GM12874 (cell line): ENCODE data around the gene IKZF3.

Source experiments
- TF ChIP-seq, protein P1 (sequence below): IDR thresholded peaks from 2 replicates; pipeline ENCODE4 v1.5.1; 2011; ENCODE audit warnings: low read depth, mild to moderate bottlenecking, control low read depth, low read length, moderate library complexity; ENCODE audit not compliant: insufficient read depth

Gene IKZF3

DNA sequence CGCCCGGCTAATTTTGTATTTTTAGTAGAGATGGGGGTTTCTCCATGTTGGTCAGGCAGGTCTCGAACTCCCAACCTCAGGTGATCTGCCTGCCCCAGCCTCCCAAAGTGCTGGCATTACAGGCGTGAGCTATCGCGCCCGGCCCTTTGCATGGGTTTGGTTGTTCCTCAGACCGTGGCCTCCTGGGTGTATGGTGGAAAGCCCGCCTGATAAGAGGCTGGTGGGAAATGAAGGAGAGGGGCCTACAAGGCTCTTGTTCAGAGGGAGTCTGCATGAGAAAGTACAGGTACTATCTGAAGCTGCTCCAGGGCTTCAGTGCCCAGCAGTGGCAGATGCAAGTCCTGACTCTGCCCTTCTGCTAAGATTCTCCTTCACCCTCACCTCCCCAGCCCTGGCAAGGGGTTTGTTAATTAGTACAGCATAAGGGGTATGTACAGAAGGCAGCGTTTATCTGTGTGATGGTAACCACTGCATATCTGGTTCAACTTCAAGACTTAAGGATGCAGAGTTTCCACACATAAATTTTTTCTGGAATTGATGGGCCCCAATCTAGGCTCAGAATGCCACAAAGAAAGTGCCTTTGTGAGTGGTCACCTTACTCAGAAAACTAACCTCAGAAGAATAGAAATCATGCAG is 102.1 kb downstream of the IKZF3 start:
- TF ChIP-seq, protein P1, sequence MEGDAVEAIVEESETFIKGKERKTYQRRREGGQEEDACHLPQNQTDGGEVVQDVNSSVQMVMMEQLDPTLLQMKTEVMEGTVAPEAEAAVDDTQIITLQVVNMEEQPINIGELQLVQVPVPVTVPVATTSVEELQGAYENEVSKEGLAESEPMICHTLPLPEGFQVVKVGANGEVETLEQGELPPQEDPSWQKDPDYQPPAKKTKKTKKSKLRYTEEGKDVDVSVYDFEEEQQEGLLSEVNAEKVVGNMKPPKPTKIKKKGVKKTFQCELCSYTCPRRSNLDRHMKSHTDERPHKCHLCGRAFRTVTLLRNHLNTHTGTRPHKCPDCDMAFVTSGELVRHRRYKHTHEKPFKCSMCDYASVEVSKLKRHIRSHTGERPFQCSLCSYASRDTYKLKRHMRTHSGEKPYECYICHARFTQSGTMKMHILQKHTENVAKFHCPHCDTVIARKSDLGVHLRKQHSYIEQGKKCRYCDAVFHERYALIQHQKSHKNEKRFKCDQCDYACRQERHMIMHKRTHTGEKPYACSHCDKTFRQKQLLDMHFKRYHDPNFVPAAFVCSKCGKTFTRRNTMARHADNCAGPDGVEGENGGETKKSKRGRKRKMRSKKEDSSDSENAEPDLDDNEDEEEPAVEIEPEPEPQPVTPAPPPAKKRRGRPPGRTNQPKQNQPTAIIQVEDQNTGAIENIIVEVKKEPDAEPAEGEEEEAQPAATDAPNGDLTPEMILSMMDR = no peak

DNA sequence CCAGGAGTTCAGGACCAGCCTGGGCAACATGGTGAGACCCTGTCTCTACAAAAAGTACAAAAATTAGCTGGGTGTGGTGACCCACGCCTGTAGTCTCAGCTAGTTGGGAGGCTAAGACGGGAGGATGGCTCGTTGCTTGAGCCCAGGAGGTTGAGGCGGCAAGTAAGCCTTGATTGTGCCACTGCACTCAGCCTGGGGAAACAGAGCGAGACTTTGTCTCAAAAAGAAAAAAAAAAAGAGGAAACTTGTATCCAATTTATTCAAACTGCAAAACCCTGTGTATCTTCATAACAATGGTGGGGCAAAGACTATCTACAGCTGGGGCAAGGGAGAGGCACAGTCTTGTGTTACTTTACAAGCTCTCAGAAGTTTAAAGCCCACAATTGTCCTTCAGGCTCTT is 104.9 kb downstream of the IKZF3 start:
- TF ChIP-seq, protein P1 = no peak

DNA sequence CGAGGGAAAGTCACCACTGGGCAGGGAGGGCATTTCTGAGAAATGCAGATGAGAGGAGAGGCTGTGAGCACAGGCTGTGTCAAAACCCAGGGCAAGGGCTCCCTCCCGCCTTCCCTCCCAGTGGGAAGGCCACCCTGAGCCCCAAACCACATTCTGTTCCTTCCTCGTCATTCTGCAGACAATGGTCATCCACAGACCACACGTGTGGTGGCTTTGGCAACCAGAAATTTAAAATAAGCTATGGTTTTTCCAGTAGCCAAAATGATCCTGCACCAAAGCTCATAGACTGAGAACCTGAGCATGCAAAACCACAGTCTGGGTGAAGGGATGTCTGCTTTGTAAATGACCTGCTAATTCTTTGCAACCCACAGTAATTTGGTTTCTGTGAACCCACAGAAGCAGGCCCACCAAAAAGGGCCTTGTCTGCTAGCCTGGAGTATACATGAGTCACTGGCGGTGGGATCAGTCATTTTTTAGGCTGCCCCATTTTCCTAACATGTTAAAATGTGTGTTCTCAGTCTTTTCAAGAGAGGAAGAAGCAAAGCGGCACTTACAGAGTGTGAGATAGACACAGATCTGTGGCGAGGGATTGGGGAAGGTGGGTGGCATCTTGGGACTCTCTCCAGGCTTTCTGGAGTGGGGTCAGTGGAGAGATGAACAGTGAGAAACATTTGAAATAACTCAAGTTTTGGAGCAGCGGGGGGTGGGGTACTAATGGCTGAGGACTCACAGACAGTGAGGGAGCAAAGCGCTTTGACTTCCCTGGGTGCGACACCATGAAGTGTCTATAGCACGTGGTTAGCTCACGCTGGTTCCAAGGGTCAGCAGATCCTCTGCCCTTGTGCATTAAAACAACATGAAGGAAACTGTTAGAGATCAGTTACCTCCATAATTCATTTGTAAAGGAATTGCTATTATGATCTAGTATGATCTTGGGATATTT is 105.9 kb downstream of the IKZF3 start:
- TF ChIP-seq, protein P1 = no peak

DNA sequence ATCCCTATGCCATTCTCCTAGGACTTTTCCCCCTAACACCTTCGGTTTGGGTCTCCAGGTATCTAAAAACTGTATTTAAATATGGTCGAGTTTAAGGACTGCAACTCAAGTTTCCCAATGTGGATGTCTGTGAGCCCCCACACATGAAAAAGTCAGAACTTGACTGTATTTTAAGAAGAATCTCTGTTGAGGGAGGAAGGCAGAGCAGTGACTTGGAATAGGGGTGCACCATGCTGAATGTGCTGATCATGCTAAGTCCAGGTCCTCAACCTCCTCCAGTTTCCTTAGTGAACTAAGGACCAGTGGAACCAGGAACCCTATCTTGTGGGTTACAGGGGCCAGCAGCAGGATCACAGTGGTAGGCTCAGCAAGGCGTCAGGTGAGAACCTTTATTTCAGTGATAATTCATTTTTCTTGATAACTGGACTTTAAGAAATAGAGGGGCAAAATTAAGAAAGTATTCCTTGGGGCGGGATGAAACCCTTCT is 106.9 kb downstream of the IKZF3 start:
- TF ChIP-seq, protein P1 = no peak

DNA sequence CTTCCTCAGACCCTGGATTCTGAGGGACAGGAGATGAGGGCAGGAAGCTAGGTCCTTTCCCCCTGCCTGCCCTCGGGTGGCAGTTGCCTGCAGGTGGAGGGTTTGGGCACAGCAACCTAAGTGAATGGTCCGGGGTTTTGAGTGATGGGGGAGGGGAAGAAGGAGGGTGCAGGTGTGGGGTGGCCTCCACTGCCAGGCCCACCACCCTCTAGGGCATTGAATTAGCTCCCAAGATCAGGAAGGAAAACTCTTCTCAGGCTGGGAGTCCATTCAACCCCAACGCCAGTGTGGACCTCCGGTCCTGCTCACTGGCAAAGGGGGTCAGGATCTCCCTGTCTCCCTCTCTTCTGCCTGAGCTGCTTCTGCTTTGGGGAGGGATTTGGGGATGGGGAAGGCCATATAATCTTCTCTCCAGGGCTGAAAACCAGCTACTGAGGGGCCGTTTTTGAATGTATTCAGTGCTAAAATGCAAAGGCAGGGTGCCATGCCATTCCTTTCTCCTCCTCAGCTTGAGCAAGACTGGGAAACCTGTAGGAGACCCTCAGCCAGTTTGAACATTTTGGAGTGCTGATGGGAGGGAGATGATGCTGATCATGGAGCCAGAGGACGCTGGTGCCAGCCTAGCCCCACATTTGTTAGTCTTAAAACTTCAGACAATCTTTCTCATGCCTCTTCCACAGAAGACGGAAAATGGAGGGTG is 107.6 kb downstream of the IKZF3 start:
- TF ChIP-seq, protein P1 = no peak

DNA sequence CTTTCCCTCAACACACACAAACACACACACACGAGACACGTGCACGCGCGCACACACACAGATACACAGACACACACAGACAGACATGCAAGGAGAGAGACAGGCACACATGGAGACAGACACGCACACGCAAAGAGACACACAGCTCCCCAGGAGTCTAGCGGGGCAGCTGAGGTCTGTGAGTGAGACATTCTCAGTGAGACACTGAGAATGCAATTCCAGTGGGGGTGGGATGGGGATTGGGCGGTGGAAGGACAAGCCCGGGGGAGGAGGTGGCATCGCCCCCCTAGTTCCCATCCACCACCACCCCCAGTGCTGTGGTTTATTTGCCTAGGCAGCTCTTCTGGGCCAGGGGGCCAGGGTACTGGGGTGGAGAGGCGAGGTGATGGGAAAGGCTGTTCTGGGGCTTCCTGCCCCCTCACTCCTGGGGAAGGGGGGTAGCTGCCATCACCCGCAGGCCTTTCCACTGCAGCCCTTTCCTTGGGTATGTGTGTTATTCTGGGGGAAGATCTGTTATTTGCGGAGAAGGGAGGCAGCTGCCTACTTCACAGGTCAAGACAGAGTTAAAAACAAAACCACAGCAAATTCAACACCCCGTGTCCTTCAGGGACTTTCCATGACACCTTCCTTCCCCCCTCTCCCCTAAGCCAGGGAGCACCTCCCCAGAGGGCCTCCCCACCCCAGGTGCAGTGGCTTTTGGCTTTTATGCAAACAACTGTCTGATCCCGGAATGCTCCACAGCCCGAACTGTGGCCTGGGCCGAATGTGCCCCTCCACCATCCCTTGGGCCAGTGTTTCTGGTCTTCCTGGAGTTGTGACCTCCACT is 108.3 kb downstream of the IKZF3 start:
- TF ChIP-seq, protein P1 = no peak
